H7 (cell line): Measurements from ENCODE around the gene FZR1. TPM values are rescaled to one million over a fixed set of nuclear protein-coding genes. Genes with fewer than 3 reads are reported as not detected.

ENCODE experiments used
- DNase-seq: peaks from one replicate; pipeline ENCODE4 v3.0.0; 2012
- H3K27me3 ChIP-seq: 2 replicates; pipeline ENCODE4 v1.6.0; 2011; ENCODE audit warnings: mild to moderate bottlenecking, low read length; ENCODE audit not compliant: control insufficient read depth, insufficient read depth
- H3K36me3 ChIP-seq: replicated peaks from 2 replicates; pipeline ENCODE4 v1.5.1; 2011; ENCODE audit warnings: low read length; ENCODE audit not compliant: control insufficient read depth, insufficient read depth
- H3K4me3 ChIP-seq: 2 replicates; pipeline ENCODE4 v1.5.1; 2011; ENCODE audit warnings: low read depth, mild to moderate bottlenecking, control low read depth, low read length, moderate library complexity; ENCODE audit not compliant: insufficient read depth
- total RNA-seq: library from RNA; depleted of rRNA; stranded (reverse); fragments of >200 nt; shearing (Covaris generic); gene quantifications from 2 replicates; pipeline ENCODE4 v1.2.3, GENCODE V29; 2014

Gene FZR1
- total RNA-seq, 1 experiment from 2014 or later: 76.6 TPM

DNA sequence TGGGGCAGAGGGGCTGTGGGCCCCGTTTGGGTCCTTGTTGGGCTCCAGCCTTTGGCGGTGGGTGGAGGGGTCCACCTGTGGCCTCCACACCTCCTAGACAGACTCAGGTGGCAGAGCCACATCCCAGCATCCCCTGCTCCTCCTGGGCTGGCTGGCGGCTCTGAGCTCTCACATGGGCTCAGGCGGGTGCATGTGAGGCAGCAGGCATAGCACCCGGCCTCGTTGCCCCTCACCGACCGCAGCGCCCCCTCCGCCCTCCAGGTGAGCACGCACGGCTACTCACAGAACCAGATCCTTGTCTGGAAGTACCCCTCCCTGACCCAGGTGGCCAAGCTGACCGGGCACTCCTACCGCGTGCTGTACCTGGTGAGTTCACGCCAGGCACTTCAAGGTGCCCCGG lies 26.9 kb downstream of the FZR1 start:
- no peak for DNase-seq
- Histone ChIP-seq H3K27me3 (no peaks in the 10 kb centered on the region), H3K36me3 (peaks cover 5% of the 10 kb centered on the region), H3K4me3 (no peak overlapping the region)

DNA sequence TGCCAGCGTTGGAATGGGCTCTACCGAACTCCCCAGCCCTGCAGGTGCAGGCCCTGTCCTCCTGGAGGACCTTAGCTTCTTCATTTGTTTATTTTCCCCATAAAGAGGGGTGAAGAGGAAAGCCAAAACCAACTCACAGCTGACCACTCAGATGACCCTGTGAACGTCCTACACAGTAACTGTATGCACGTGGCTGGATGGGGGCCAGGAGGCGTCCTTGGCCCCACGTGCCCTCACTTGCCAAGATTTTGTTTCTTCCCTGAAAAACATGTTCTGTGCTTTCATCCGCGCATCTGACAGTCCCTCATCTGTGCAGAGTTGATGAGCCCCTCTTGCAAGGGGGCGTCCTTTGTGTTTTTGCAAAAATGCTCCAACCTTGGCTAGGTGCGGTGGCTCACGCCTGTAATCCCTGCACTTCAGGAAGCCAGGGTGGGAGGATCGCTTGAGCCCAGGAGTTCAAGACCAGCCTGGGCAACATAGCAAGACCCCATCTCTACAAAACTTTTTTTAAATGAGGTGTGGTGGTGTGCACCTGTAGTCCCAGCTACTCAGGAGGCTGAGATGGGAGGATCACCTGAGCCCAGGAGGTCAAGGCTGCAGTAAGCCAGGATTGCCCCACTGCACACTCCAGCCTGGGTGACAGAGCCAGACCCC lies 27.6 kb downstream of the FZR1 start:
- no peak for DNase-seq
- H3K4me3 ChIP-seq: no peak overlapping the region
- H3K36me3 ChIP-seq: peaks cover 5% of the 10 kb centered on the region
- H3K27me3 ChIP-seq: no peaks in the 10 kb centered on the region

DNA sequence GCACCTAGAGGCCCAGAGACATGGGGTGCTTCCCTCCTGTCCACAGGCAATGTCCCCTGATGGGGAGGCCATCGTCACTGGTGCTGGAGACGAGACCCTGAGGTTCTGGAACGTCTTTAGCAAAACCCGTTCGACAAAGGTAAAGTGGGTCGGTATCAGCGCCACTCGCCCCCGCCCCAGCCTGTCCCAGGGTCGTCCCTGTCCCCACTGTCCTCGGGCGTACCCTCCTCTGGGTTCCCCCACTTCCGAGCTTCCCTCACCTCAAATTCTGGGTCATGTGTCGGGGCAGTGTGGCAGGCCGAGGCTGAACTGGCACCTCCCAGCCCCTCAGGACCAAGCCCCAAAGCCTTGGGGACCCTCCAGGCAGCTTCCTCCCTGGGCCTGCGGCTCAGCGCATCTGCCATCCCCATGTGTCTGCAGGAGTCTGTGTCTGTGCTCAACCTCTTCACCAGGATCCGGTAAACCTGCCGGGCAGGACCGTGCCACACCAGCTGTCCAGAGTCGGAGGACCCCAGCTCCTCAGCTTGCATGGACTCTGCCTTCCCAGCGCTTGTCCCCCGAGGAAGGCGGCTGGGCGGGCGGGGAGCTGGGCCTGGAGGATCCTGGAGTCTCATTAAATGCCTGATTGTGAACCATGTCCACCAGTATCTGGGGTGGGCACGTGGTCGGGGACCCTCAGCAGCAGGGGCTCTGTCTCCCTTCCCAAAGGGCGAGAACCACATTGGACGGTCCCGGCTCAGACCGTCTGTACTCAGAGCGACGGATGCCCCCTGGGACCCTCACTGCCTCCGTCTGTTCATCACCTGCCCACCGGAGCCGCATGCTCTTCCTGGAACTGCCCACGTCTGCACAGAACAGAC lies 28.5 kb downstream of the FZR1 start:
- Histone ChIP-seq H3K27me3 (no peaks in the 10 kb centered on the region), H3K4me3 (no peak overlapping the region), H3K36me3 (peaks cover 5% of the 10 kb centered on the region)
- no peak for DNase-seq

DNA sequence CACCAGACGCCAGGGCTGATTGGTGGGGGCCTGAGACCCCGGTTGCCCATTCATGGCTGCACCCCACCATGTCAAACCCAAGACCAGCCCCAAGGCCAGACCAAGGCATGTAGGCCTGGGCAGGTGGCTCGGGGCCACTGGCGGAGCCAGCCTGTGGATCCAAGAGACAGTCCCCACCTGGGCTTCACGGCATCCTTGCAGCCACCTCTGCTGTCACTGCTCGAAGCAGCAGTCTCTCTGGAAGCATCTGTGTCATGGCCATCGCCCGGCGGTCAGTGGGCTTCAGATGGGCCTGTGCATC lies 29.1 kb downstream of the FZR1 start:
- no peak overlapping the region for H3K4me3 ChIP-seq
- no peak for DNase-seq
- H3K27me3 ChIP-seq: no peaks in the 10 kb centered on the region
- peaks cover 5% of the 10 kb centered on the region for H3K36me3 ChIP-seq

DNA sequence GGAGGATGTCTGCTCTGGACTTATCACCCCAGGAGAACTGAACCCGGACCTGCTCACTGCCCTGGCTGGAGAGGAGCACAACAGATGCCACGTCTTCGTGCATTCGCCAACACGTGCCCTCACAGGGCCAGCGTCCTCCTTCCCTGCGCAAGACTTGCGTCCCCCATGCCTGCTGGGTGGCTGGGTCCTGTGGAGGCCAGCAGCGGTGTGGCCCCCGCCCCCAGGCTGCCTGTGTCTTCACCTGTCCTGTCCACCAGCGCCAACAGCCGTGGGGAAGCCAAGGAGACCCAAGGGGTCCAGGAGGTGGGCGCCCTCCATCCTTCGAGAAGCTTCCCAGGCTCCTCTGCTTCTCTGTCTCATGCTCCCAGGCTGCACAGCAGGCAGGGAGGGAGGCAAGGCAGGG lies 29.5 kb downstream of the FZR1 start:
- Histone ChIP-seq H3K36me3 (peaks cover 5% of the 10 kb centered on the region), H3K4me3 (no peak overlapping the region), H3K27me3 (no peaks in the 10 kb centered on the region)
- no peak for DNase-seq

DNA sequence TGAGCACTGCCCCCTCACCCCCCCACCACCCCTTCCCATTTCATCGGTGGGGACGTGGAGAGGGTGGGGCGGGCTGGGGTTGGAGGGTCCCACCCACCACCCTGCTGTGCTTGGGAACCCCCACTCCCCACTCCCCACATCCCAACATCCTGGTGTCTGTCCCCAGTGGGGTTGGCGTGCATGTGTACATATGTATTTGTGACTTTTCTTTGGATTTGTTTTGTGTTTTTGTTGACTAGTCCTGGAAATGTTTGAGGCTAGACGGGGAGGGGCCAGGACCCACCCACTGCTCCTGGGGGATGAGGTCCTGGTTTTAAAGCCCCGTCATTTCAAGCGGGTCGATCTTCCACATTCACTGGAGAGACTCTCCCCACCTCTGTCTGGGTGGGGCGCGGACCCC lies 29.9 kb downstream of the FZR1 start:
- no peak overlapping the region for H3K4me3 ChIP-seq
- H3K36me3 ChIP-seq: peaks cover 5% of the 10 kb centered on the region
- H3K27me3 ChIP-seq: no peaks in the 10 kb centered on the region
- DNase-seq: no peak

DNA sequence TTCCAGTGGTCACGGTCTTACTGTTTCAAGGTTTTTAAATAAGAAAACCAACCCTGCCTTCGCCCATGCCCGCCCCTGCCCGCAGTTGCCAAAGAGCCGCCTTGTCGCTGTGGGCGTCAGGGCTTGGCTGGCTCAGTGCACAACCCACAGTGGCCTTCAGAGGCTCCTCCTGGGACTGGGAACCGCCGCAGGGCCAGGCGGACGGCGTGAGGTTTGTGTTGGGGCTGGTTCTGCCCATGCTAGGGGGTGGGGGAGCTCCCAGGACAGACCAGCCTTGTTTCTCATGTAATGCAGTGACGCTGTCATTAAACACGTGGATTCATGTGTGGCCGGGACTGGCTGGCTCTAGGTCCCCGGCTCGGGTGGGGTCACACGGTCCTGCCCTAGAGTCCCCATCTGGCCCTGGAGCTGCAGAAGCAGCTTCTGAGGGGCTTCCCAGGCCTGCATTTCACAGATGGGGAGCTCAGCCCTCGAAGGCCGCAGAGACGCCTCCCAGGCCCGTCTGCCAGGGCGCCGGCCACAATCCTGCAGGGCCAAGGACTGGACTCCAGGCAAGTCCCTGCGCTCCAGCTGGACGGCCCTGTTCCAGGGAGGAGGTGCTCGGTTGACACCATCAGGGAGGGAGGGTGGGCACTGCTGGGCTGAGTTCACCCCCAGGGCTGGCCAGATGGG lies 30.5 kb downstream of the FZR1 start:
- H3K36me3 ChIP-seq: peaks cover 5% of the 10 kb centered on the region

DNA sequence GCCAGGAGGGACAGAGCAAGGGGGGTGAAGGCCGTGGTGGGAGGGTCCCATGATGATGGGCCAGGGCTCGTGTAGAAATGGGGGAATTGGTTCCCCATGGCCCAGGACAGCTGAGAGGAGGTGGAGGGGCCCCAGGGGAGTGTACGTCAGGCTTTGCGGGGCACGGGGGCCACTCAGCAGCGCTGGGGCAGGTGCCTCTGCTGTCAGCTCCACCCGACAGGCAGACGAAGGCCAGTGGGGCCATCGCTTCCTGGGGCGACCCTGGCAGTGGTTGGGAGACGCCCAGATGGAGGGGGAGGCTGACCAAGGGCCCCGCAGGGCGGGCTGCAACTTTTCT lies 31.0 kb downstream of the FZR1 start:
- Histone ChIP-seq H3K36me3 (peaks cover 5% of the 10 kb centered on the region), H3K27me3 (no peaks in the 10 kb centered on the region), H3K4me3 (no peak overlapping the region)
- DNase-seq: no peak

More for the DNA sequence above, 30.5 kb downstream of the FZR1 start:
- no peak for DNase-seq
- Histone ChIP-seq H3K4me3 (no peak overlapping the region), H3K27me3 (no peaks in the 10 kb centered on the region)

DNA sequence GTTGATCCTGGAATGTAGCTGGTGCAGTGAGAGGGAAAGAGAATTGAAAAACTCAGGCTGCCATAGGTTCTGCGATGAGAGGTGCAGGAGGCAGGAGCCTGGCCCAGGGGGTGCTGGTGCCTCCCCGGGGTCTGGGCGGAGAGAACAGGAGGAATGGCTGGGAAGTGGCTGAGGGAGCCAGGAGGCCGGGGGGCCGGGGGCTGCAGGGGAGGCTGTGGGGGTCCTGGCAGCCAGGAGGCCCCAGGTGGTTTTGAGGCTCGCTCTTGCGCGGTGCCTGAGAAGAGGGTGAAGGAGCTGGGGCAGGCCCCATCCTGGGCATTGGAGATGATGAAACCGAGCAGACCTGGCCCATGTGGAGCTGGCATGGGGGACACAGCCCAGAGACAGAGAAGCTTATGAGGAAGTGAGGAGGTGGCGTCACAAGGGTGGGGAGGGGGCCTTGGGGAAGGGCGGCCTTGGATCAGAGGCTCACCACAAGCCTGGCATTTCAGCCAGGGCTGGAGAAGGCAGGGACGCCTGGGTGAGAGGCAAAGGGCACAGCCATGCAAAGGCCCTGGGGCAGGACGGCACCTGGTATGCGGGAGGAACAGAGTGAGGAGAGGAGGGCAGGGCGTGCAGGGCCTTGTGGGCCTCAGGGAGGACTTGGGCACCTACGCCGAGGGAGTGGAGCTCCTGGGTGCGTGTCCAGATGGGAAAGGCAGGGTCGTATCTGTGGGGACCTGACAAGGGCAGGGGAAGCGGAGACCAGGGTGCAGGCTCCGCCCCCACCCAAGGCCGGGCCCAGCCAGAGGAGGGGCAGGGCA lies 31.5 kb downstream of the FZR1 start:
- peak; percentile 79 for DNase-seq
- Histone ChIP-seq H3K27me3 (no peaks in the 10 kb centered on the region), H3K4me3 (no peak overlapping the region), H3K36me3 (peaks cover 4% of the 10 kb centered on the region)

DNA sequence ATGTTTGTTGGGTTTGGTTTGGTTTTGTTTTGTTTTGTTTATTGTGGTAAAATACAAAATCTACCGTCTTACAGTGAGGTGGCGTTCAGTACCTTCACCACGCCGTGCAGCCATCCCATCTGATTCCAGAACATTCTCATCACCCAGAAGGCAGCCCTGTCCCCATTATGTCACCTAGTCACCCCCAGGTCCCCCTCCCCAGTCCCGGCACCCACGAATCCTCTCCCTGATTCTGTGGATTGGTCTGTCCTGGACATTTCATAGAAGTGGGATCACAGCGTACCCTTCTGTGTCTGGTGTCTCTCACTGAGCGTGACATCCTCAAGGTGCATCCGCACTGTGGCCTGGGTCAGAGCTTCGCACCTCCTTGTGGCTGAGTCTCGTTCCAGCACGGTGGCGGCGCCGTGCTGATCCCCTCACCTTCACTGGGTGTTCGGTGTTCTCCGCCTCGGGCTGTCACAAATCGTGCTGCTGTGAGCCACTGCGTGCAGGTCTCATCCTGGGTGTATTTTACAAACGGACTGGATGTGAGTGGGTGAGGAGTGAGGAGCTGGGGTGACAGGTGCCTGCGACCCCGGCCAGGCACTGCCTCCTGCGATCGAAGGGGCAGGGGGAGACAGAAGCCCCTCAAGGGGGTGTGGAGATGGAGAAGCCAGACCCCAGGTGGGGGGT lies 32.3 kb downstream of the FZR1 start:
- Histone ChIP-seq H3K36me3 (peaks cover 3% of the 10 kb centered on the region), H3K4me3 (no peak overlapping the region), H3K27me3 (no peaks in the 10 kb centered on the region)
- no peak for DNase-seq

DNA sequence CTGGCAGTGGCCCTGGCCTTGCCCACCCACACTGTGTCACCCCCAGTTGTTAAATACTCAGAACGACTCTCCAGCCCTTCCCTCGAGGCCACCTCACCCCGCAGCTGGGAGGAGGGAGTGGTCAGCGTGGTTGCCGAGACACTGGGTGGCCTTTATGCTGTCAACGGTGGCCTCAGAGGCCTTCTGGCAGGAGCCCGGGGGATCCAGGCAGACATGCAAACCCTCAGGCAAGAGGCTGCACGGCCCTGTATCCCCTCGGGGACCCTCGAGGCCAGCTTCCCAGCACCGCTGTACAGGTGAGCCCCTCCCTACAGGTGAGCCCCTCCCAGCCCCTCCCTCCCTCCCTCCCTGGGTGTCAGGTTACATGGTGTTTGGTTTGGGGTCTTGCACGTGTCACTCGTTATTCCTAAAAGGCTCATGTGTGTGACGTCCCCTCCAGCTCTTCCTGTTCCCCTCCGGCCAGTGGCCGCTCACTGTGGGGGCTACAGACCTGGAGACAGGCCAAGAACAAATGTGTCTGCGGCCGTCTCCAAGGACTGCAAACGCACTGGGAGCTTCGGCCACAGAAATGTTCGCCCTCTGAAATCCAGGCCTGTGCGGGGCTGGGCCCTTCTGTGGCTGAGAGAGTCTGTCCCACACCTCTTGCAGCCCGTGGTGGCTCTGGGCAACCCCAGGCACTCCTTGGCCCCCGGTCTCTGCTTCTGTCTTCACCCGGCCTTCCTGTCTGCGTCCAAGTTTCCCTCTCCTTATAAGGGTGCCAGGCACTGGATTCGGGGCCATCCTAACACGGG lies 33.0 kb downstream of the FZR1 start, which contains the start of gene TEKTIP1:
Gene TEKTIP1 (plus strand): TSS at position 210 of the 791 bp plus-strand sequence. CDS start 4 bp downstream, at position 214.
- H3K27me3 ChIP-seq: no peaks in the 10 kb centered on the region
- H3K4me3 ChIP-seq: no peak within 1 kb of the TSS
- no peaks in the 10 kb centered on the region; the same call in 1 of the 2 replicates for H3K36me3 ChIP-seq
- DNase-seq: peak; percentile 92

DNA sequence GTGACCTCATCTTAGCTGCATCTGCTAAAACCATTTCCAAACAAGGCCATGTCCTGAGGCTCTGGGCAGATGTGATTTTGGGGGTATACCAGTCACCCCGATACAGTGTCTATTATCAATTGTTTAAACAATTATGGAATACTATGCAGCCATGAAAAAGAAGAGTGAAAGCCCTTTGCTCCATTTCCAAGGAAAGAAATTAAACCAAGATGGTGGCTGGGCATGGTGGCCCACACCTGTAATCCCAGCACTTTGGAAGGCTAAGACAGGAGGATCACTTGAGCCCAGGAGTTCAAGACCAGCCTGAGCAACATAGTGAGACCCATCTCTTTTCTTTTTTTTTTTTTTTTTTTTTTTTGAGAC lies 33.6 kb downstream of the FZR1 start:
- H3K36me3 ChIP-seq: no peaks in the 10 kb centered on the region; the same call in 1 of the 2 replicates
- no peaks in the 10 kb centered on the region for H3K27me3 ChIP-seq
- no peak overlapping the region for H3K4me3 ChIP-seq
- DNase-seq: no peak

DNA sequence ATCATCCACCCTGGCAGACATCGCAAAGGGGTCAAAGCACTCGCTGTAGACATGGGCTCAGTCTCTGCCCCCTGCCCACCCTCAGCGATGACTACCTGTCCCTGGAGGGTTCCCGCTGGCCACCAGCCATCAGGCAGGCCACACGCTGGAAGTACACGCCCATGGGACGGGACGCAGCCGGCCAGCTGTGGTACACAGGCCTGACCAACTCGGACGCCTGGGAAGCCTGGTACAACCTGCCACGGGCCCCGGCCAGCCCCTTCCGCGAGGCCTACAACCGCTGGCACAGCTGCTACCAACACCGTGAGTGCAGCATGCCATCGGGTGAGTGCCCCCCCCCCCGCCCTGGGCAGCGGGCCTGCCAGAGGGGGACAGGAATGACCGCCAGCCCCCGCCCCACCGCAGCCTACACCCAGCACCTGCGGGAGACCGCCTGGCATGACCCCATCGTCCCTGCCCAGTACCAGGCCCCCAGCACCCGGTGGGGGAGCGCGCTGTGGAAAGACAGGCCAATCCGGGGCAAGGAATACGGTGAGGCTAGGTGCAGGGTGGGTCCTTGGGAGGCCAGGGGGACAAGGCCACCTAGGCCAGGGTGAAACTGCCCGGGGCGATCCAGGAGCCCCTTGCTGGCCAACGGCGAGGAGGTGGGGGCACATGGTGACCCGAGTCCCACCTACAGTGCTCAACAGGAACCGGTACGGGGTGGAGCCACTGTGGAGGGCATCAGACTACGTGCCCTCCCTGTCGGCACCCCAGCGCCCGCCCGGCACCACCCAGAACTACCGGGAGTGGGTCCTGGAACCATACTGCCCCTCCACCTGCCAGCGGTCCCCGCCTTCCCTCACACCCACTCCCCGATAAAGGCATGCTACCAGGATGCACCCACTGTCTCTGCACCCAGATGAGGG lies 37.3 kb downstream of the FZR1 start:
- Histone ChIP-seq H3K36me3 (peaks cover 1% of the 10 kb centered on the region; the same call in 1 of the 2 replicates), H3K4me3 (no peak overlapping the region), H3K27me3 (no peaks in the 10 kb centered on the region)
- no peak for DNase-seq
